Thyroid gland (tissue), 4 donors: ENCODE measurements around the gene OBP2B. TPM values are rescaled to one million over a fixed set of nuclear protein-coding genes. Genes with fewer than 3 reads are reported as not detected.
"Not testable (repeated sequence)": the region's sequence is repeated elsewhere in the genome, so short reads cannot be mapped to it uniquely, and the experiment has no call there.

Source experiments
- DNase-seq, 2 donors: peaks; one replicate each; pipeline ENCODE4 v3.0.0-alpha.2; 2019
- H3K27ac ChIP-seq, 3 donors: fragments of 200-600 bp; sonication (generic); 1 replicate in 2 of 3; 2 replicates in 1 of 3; pipeline ENCODE4 v1.5.1; 2016 to 2019; ENCODE audit warnings: mild to moderate bottlenecking in 1 of 3, moderate library complexity in 1 of 3
- H3K27me3 ChIP-seq: fragments of 200-600 bp; sonication (generic); one replicate; pipeline ENCODE4 v1.5.1; 2019
- H3K36me3 ChIP-seq, 2 donors: fragments of 200-600 bp; sonication (generic); one replicate each; pipeline ENCODE4 v1.5.1; 2016 to 2019
- H3K4me1 ChIP-seq, 2 donors: fragments of 200-600 bp; sonication (generic); one replicate each; pipeline ENCODE4 v1.5.1; 2017 to 2019
- H3K4me3 ChIP-seq, 3 donors: fragments of 200-600 bp; sonication (generic); replicated peaks in 1 of 3; 1 replicate in 2 of 3; 2 replicates in 1 of 3; pipeline ENCODE4 v1.5.1; 2016; ENCODE audit warnings: mild to moderate bottlenecking in 1 of 3
- H3K9me3 ChIP-seq: fragments of 200-600 bp; sonication (generic); one replicate; pipeline ENCODE4 v1.5.1; 2017
- CTCF ChIP-seq, 6 experiments: fragments of 200-600 bp in 3 of 6; fragments of 450-650 bp in 3 of 6; sonication (generic) in 3 of 6; IDR thresholded peaks; one replicate each; pipeline ENCODE4 v1.5.1; 2016 to 2019; ENCODE audit warnings: antibody characterized with exemption in 6 of 6, mild to moderate bottlenecking in 2 of 6, inconsistent platforms in 1 of 6, moderate library complexity in 1 of 6
- POLR2A ChIP-seq, 2 donors: fragments of 450-650 bp; IDR thresholded peaks; one replicate each; pipeline ENCODE4 v1.6.1; 2017; ENCODE audit warnings: antibody characterized with exemption in 2 of 2, mild to moderate bottlenecking in 2 of 2, moderate library complexity in 1 of 2
- WGBS, 2 donors: methylation state at CpG; one replicate each; pipeline ENCODE4 v1.1.5; 2017; 5-methylcytosine and 5-hydroxymethylcytosine counted together
- intact Hi-C: fragments of 100-400 bp; cut with DNase I; formaldehyde crosslinking; loops from one replicate; pipeline ENCODE4 v1.15.1; 2023
- total RNA-seq, 4 donors: library from RNA; depleted of rRNA; stranded (reverse); fragments of >200 nt; gene quantifications; one replicate each; pipeline ENCODE4 v1.2.3, GENCODE V29; 2016

The OBP2B gene
- total RNA-seq, 4 donors from 2014 or later: not detected

GRCh38 chr9:133230093-133230492 lies 21.0 kb upstream of the OBP2B start:
- WGBS, 2 donors: 91% methylated on average over 5 of the region's 5 CpGs
- DNase-seq: no peak
- Histone ChIP-seq H3K9me3 (no peaks in the 10 kb centered on the region), H3K4me1 (no peaks in the 10 kb centered on the region), H3K27me3 (no peaks in the 10 kb centered on the region), H3K36me3 (no peaks in the 10 kb centered on the region), H3K4me3 (no peak overlapping the region), H3K27ac (no peak overlapping the region)
- no peak for TF ChIP-seq POLR2A (IDR thresholded peaks at IDR 0.05)
- TF ChIP-seq CTCF (IDR thresholded peaks at IDR 0.05): no peak
- intact Hi-C loops: no loop called here

GRCh38 chr9:133228474-133229193 lies 19.6 kb upstream of the OBP2B start:
- H3K4me1 ChIP-seq, intact Hi-C loops, H3K36me3 ChIP-seq, H3K27me3 ChIP-seq, H3K4me3 ChIP-seq, DNase-seq, H3K27ac ChIP-seq, H3K9me3 ChIP-seq: not testable (repeated sequence)
- WGBS, 2 donors: 90 to 95% methylated on average over 11 to 16 of the region's 22 CpGs

- not testable (repeated sequence) for H3K27me3 ChIP-seq
- WGBS, 2 donors: 95 to 96% methylated on average over 8 of the region's 8 CpGs
Observed at GRCh38 chr9:133227996-133228395, 18.9 kb upstream of the OBP2B start.

GRCh38 chr9:133227242-133227860 lies 18.3 kb upstream of the OBP2B start:
- Histone ChIP-seq H3K27ac (no peak overlapping the region), H3K4me3 (no peak overlapping the region), H3K36me3 (no peaks in the 10 kb centered on the region), H3K27me3 (no peaks in the 10 kb centered on the region), H3K9me3 (no peaks in the 10 kb centered on the region), H3K4me1 (no peaks in the 10 kb centered on the region)
- no peak for DNase-seq
- intact Hi-C loops: no loop called here
- WGBS, 2 donors: 84 to 88% methylated on average over 7 to 8 of the region's 11 CpGs
- TF ChIP-seq POLR2A (IDR thresholded peaks at IDR 0.05) (no peak), CTCF (IDR thresholded peaks at IDR 0.05) (no peak)

More at GRCh38 chr9:133227996-133228395, 18.9 kb upstream of the OBP2B start:
- H3K36me3 ChIP-seq, intact Hi-C loops, H3K27ac ChIP-seq, H3K9me3 ChIP-seq, H3K4me3 ChIP-seq, DNase-seq, H3K4me1 ChIP-seq: not testable (repeated sequence)

GRCh38 chr9:133226219-133227171 lies 17.4 kb upstream of the OBP2B start:
- Histone ChIP-seq H3K4me1 (no peaks in the 10 kb centered on the region), H3K27me3 (no peaks in the 10 kb centered on the region), H3K9me3 (no peaks in the 10 kb centered on the region), H3K4me3 (no peak overlapping the region), H3K36me3 (no peaks in the 10 kb centered on the region), H3K27ac (no peak overlapping the region)
- no peak for DNase-seq
- WGBS, 2 donors: 72 to 81% methylated on average over 10 to 17 of the region's 25 CpGs
- TF ChIP-seq POLR2A (IDR thresholded peaks at IDR 0.05): no peak
- intact Hi-C loops: no loop called here

- no peak for DNase-seq
- no peak overlapping the region for H3K27ac ChIP-seq
- intact Hi-C loops: no loop called here
- no peaks in the 10 kb centered on the region for H3K9me3 ChIP-seq
- no peak for TF ChIP-seq POLR2A (IDR thresholded peaks at IDR 0.05)
- no peak for TF ChIP-seq CTCF (IDR thresholded peaks at IDR 0.05)
- no peaks in the 10 kb centered on the region for H3K4me1 ChIP-seq
- no peaks in the 10 kb centered on the region for H3K36me3 ChIP-seq
- WGBS, 2 donors: 81 to 83% methylated on average over 15 to 37 of the region's 38 CpGs
- H3K4me3 ChIP-seq: no peak overlapping the region
- H3K27me3 ChIP-seq: no peaks in the 10 kb centered on the region
Observed at GRCh38 chr9:133225171-133226011, 16.3 kb upstream of the OBP2B start.
